Stimulated activated CD4-positive, alpha-beta T cell treated with anti-CD3 and anti-CD28 coated beads, Interleukin-12 subunit alpha, Interleukin-12 subunit beta, amount 100 ng/mL, for 48 hours (primary cell): ENCODE results near the gene OSBP2.

Source experiments
- DNase-seq, 3 donors: peaks; one replicate each; pipeline ENCODE4 v3.0.0-alpha.2; 2020; ENCODE audit warnings: low read depth in 2 of 3, low spot score in 1 of 3

OSBP2 gene

DNA sequence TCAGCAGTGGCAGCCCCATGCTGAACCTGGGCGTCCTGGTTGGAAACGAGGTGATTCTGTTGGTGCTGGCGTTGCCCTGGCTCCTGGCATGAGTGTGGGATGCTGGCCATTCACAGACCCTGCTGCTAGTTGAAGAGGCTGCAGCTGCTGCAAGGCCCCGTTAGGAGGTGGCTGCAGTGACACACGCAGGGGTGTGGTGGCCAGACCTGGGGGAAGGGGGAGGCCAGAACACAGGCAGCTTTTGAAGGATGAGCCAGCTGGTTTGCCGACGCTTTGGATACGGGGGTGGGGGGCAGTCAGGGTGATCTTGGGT lies 196.7 kb downstream of the OSBP2 start:
- no peak for DNase-seq

DNA sequence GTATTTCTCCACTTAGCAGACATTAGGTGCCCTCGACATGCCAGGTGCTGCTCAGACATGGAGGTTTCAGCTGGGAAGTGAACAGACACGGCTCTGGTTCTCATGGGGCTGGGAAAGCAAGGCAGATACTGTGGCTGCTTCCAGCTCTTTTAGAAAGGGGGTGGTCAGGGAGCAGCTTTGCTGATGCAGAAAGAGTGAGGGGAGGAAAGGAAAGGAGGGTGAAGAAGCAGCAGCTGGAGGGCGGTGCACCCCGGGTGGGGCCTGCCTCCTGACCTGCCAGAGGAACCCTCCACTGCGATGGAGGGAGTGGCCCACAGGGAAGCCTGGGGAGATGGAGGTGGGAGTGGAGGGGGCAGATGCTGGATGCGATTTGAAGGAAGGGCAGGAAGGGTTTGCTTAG lies 197.1 kb downstream of the OSBP2 start:
- DNase-seq: no peak

DNA sequence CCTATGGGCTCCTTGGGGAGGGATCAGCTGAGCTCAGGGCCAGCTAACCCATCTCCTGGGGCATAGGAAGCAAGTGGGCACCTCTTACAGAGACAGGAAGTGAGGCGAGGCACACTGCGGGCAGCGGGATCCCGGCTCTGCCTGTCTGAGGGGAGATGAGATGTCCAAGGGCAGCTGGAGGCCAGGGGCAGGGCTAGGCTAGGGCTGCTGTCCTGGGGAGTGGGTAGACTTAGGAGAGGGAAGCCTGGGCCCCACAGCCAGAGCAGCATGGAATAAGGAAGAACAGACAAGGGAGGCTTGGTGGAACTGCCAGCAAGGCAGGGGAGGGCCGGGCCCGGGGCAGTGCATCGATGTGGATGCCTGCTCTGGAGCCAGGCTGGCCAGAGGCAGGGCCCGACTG lies 197.6 kb downstream of the OSBP2 start:
- DNase-seq: no peak

DNA sequence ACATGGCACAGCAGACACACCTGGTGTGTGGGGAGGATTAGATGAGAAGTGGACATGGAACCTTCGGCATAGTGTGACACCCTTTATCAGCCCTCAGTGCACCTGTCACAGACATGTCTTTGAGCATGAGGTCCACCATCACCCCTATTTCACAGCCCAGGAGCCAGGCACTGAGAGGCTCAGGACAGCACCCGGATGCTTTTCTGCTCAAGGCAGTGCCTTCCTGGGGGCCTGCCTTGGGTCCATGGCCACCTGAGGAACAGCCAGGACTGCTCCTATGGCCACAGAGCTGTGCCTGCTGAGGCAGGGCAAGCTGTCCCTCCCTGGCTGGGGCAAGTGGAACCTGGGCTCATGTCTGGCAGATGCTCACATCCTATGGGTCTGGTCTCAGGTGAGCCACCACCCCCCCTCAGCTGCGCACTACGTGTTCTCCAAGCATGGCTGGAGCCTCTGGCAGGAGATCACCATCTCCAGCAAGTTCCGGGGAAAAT lies 198.1 kb downstream of the OSBP2 start:
- DNase-seq: no peak

DNA sequence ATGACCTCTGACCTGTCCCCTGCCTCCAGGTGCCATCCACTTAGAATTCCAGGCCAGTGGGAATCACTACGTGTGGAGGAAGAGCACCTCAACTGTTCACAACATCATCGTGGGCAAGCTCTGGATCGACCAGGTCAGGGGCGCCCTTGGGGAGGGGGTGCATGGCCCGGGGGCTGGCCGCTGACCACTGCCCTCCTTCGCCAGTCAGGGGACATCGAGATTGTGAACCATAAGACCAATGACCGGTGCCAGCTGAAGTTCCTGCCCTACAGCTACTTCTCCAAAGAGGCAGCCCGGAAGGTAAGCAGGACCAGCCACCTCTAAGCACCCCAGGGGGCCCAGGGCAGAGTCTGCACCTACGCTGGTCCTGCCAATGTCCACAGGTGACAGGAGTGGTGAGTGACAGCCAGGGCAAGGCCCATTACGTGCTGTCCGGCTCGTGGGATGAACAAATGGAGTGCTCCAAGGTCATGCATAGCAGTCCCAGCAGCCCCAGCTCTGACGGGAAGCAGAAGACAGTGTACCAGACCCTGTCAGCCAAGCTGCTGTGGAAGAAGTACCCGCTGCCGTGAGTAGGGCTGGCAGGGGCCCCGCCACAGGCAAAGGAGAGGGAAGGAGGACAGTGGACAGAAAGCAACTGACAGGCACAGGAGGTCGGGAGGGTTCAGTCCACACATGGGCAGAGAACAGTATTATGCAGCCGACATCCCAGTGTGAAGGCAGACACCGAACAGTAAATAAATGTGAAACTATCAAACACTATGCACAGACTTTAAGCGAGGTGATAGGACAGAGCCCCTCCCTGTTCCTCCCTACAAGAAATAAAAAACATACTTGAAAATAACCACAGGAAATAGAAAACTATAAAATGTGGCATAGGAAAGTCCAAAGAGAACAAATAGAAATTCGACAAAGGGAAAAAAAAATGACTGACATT lies 199.0 kb downstream of the OSBP2 start:
- no peak for DNase-seq

DNA sequence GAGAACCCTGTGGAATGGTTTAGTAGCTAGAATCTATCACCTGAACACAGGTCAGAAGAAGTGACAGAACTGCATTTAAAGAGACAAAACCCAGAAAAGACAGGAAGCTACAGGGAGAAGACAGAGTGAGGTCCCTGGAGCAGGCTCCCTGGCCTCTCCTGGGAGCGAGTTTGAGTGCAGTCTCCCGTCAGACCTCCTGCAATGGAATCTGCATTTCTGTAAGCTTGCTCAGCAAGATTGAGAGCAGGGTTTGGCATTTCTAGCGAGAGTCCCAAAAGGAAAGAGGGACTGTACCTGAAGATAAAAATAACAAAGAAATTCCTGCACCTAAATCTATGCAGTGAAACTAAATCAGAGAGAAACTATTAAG lies 199.7 kb downstream of the OSBP2 start:
- no peak for DNase-seq

DNA sequence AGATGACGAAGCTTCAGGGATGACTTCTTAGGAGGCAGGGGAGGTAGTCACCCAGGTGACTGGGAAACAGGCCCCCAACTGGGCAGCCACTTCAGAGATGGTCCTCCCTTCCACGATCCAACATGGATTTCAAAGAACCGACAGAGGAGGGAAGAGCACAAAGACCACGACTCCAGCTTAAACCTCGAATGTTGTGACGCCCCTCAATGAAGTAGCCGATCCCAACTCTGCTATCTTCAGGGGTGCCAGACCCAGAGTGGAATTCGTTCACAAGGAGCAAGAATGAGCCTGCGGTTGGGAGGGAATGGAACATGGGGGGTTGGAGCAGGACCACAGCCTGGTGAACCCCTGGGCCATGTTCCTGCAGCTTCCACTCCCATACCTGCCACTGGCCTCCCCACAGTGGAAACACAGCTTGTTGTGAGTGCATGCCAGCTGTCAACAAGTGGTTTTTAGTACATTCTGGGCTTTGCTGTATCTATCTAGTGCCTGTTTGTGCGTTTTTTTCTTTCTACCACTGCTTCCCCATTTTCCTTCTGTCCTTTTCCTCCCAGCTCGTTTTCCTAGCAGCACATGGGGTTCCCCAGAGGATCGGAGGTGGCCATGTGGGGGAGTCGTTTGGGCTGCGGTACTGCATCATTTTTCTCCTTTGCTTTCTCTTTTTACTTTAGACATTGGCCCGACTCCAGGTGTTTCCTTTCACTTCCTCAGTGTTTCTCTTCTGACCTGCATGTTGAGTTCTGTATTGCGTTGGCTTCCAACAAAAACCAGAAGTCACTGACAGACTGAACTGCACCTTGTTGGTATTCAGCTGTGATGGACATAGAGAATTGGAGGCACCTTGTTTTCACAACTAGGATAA lies 208.1 kb downstream of the OSBP2 start:
- no peak for DNase-seq

DNA sequence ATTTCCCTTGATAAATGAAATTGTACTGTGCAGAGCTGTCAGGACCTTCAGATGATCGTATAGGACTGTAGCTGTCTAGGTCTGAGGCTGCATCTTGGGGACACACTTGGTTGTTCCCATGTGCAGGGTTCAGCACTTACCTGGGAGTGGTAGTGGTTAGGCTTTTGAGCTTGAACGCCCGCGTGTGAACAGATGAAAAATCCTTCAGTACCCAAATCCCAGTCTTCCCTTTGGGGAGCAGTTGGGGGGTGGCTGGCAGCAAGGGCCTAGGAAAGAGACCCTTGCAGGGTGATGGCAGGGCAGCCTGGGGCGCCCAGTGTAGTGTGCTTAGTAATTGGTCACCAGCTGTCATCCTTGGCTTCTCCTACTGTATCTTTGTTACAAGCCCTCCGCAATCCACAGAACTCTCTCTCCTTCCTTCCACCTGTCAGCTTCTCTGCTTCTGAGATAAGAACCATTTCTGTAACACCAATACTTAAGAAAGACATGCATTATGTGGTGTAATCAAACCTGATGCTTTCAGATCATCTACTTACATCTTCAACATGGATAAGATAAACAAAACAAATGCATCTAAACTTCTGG lies 209.3 kb downstream of the OSBP2 start:
- no peak for DNase-seq

DNA sequence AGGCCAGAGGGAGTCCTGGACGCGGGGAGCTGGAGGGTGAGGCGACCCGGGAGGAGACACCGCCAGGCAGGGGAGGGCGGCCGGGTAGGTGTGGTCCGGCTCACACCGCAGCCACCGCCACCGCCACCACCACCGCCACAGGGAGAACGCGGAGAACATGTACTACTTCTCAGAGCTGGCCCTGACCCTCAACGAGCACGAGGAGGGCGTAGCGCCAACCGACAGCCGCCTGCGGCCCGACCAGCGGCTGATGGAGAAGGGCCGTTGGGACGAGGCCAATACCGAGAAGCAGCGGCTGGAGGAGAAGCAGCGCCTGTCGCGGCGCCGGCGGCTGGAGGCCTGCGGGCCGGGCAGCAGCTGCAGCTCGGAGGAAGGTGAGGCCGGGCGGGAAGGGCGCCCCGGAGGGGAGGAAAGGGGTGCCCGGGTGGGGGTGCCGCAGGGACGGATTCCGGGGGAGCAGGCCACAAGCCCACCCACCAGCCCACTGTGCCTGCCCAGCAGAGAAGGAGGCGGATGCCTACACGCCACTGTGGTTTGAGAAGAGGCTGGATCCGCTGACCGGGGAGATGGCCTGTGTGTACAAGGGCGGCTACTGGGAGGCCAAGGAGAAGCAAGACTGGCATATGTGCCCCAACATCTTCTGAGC lies 211.1 kb downstream of the OSBP2 start:
- DNase-seq: no peak

DNA sequence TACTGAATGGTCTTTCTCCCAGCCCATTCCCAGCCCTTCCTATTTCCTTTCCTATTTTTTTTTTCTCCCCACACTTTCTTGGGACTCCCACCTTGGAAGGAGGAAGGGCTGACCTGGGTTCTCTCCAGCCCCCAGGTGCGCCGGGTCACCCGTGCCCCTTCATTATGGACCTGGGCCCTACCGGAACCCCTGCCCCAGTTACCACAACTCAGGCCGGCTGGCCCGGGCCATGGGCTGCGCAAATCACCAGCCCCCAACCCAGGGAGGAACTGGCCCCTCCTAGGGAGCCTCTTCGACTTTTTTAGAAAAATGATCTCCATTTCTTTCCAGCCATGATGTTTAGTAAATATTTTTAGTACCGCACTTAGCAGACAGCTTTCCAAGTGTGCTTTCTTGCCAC lies 211.7 kb downstream of the OSBP2 start:
- DNase-seq: no peak

DNA sequence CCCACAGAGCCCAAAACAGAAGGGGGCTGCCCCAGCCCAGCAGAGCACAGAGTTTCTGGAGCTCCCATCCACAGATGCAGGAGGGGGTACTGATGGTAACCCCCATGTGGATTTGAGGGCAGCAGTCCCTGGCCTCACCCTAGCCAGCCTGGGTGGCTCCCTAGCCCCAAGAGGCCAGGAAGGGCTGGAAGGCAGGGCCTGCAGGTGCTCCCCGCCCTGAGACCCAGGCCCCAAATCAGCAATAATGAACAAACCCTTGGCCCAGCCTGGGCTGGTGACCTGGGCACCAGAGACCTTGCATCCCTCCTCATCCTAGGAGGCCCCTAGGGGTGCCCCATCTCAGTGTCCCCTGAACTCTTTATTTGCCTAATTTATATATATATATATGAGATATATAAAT lies 212.3 kb downstream of the OSBP2 start:
- no peak for DNase-seq

DNA sequence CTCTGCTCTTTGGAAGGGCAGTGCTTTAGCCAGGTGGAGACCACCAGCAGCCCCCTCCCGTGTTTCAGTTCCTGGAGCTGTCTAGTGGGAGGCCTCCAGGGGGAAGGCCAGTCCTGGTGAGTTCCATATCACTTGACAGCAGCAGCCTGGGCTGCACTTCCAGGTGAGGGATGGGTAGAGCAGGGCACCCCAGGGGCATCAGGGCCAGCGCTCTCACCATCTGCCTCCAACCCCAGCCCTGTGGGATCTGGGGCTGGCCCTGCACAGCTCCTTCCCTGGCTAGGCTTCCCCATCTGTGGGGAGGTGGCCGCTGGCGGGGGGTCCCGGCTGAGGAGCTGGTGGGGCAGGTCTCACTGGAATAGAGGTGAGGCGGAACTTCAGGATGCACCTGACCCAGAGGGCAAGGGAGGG lies 213.4 kb downstream of the OSBP2 start:
- no peak for DNase-seq

DNA sequence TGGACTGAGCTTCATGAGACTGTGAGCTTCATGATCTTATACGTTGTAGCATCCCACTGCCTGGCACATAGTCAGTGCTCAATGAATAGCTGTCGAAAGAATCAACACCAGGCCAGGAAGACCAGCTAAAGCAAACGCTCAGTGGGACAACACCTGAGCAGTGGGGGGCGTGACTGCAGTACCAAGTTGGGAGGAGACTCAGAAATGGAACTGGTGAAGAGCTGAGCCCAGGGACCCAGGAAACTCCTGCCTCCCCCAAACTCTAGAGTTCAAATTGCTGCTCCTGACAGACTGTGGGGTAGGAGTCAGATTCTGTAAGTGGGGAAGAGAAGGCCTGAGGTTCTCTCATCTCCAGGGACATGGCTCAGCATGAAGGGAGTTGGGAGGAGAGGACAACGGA lies 214.6 kb downstream of the OSBP2 start:
- no peak for DNase-seq

DNA sequence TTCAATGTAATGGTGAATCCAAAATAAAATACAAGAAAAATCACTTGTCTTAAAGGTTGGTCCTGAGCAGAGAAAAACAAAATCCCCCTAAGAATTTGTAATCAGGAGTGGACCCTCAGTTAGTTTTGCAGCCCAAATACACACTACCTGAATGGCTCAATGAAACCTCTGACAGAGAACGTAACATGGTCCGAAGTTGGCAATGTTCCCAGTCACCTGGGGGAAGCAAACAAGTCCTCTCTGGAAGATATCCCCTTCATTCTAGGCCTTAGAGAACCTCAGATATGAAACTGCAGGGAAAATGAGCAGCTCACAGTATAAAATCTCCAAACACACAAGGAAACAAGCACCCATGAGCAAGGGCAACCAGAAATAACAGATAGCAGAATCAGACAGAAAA lies 215.7 kb downstream of the OSBP2 start:
- no peak for DNase-seq

DNA sequence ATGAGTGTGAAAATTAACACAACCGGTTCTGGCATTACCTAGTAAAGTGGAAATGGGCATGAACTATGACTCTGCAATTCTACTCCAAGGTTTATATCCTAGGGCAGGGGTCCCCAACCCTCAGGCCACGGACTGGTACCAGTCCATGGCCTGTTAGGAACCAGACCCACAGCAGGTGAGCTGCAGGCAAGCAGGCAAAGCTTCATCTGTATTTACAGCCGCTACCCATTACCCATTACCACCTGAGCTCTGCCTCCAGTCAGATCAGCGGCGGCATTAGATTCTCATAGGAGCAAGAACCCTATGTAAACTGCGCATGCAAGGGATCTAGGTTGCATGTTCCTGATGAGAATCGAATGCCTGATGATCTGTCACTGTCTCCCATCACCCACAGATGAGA lies 224.1 kb downstream of the OSBP2 start:
- no peak for DNase-seq

DNA sequence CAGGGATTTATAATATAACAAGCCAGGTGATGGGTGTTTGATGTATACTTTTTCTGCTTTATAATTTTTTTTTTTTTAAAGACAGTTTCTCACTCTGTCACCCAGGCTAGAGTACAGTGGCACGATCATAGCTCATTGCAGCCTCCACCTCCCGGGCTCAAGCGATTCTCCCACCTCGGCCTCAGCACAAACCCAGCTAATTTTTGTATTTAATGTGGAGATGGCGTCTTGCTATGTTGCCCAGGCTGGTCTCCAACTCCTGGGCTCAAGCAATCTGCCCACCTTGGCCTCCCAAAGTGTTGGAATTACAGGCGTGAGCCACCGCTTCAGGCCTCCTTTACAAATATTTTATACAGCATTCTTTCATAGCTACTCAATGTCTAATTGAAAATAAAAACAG lies 225.3 kb downstream of the OSBP2 start:
- no peak for DNase-seq

DNA sequence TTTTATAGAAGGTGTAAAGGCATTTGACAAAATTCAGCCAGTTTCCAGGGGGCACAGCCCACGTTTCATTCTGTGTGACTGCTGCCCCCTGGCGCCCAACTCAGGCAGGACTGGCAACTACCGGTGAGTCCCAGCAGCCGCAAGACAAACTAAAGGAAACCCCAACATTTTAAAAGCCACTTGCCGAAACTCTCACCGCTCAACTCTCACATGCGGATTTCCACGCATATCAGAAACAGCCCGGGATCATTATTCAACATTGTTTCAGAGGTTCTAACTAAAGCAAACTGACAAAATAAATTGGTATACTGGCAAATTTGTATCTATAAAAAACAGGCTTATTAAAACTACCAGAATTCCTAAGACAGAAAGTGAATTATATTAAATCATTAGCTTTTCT lies 225.7 kb downstream of the OSBP2 start:
- DNase-seq: peak; percentile 71 to 83 (median 76)

DNA sequence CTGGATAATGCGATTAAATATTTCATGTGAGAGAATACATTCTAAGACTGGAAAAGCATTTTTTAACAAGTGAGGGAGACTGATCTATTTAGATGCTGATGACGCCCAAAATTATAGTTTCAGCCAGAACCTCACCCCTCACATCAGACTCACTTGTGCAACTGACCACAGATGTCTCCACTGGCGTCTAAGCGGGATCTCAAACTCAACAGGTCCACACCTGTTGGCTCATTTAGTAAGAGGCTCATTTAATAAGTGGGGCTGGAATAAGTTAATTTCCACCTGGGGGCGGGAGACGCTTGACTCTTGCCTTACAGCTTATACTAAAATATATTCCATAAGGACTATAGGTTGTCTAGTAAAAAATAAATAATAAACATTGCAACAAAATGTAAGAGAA lies 226.4 kb downstream of the OSBP2 start:
- DNase-seq: no peak

DNA sequence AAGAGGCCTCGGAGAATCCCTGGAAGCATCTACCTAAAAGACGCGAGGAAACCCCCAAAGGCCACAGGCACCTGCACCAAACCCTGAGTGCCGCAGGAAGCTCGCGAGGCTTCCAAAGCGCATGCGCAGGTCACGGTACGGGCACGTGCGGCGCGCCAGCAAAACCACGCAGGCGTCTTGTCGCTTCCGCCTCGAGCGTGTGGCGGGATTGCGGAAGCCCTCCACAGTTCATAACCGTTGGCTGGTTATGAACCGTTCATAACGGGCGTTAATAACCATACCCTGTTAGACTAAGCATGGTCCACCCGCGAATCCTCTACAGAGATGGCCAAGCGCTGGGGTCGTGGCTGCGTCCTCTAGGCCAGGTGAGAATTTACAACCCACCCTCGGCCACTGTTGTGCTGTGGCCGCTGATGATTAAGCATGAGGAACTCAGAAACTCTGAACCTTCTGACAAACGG lies 227.5 kb downstream of the OSBP2 start:
- peak; percentile 48 to 73 (median 62) for DNase-seq

DNA sequence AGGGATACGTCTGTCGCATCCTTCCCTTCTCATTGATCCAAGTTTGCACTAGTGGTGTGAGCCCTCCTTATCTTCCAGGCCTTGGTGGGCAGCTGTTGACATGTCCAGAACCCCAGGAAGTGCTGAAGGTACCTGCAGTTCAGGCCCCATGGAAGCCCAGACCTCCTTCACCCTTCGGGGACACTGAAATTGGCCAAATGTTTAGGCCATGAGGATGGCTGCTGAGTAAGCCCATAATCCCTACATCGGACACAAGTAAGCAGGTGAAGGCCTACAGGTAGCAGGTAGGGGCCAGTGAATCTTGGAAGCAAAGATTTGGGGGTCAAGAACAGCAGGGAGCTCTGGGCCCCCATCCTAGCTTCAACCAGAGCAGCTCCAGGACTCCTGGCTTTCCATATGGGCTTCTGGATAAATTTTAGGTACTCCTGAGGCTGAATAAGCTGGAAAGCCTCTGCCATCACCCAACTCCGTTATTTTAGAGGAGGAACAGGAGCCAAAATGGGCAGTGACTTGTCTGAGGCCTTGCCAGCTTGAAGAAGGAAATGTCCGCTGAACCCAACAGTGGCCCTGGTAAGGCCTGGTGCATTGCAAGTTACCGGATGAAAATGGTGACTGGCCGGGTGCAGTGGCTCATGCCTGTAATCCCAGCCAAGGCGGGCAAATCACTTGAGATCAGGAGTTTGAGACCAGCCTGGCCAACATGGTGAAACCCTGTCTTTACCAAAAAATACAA lies 228.7 kb downstream of the OSBP2 start:
- DNase-seq: no peak

DNA sequence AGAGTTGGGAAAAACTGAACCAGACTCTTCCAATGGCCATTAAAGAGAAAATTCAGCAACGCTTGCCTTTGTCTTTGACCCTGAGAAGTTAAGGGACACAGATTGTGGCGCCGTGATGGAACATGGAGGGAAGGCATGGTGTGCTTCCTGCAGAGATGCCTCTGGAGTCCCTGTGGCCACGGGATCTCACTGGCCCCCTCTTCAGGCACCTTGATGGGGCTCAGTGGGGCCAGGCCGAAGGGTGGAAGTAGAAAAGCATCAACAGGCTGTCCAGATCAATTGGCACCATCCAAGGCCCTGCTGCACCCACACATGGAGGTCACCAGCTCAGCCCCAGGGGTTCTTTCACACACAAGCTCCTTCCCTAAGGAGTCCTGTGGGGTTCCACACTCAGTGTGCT lies 231.0 kb downstream of the OSBP2 start:
- no peak for DNase-seq
